Measurements from ENCODE around the gene C5orf47. TPM values are rescaled to one million over a fixed set of nuclear protein-coding genes. Genes with fewer than 3 reads are reported as not detected.

C5orf47 gene
- total RNA-seq, 1 donor from 2014 or later: 0.69 TPM

GRCh38 chr5:174045470-174046025 lies 56.6 kb downstream of the C5orf47 start, which contains the start of gene NSG2:
TSS of gene NSG2 (plus strand) at chr5:174045706. CDS start at chr5:174046756, 1,050 bp downstream.
- no peak within 1 kb of the TSS for H3K4me3 ChIP-seq

GRCh38 chr5:174046558-174046957 lies 57.6 kb downstream of the C5orf47 start:
- Histone ChIP-seq H3F3A (ENCODE audit: low read depth) (no peaks in the 10 kb centered on the region), H3K4me1 (no peaks in the 10 kb centered on the region), H3K4me2 (no peak overlapping the region), H3K9ac (no peak overlapping the region), H2AFZ (replicated peaks) (no peak overlapping the region), H3K27me3 (no peaks in the 10 kb centered on the region), H4K20me1 (ENCODE audit: low read depth) (no peaks in the 10 kb centered on the region), H3K27ac (no peak overlapping the region), H3K36me3 (no peaks in the 10 kb centered on the region), H3K9me3 (ENCODE audit: low read depth) (no peaks in the 10 kb centered on the region), H3K4me3 (no peak overlapping the region), H3K79me2 (ENCODE audit: low read depth) (no peaks in the 10 kb centered on the region)
- H3K9me3 Mint-ChIP-seq: no peaks in the 10 kb centered on the region
- no peak overlapping the region for H3K27ac Mint-ChIP-seq
- no peaks in the 10 kb centered on the region for H3K4me1 Mint-ChIP-seq
- DNase-seq (ENCODE audit: low spot score): no peak
- TF ChIP-seq EZH2phosphoT487 (IDR thresholded peaks at IDR 0.05) (no peak), EZH2 (IDR thresholded peaks at IDR 0.05) (no peak), CTCF (IDR thresholded peaks at IDR 0.05) (no peak)
- H3K4me3 Mint-ChIP-seq: no peak overlapping the region
- H3K36me3 Mint-ChIP-seq: no peaks in the 10 kb centered on the region
- H3K27me3 Mint-ChIP-seq (ENCODE audit: insufficient read depth, low read depth): peaks cover 8% of the 10 kb centered on the region

More at GRCh38 chr5:174045470-174046025, 56.6 kb downstream of the C5orf47 start, which contains the start of gene NSG2:
- Histone ChIP-seq H3K27ac (no peak within 1 kb of the TSS), H3K79me2 (ENCODE audit: low read depth) (no peaks in the 10 kb centered on the region), H4K20me1 (ENCODE audit: low read depth) (no peaks in the 10 kb centered on the region), H3K9ac (no peak within 1 kb of the TSS), H2AFZ (replicated peaks) (no peak within 1 kb of the TSS), H3K9me3 (ENCODE audit: low read depth) (no peaks in the 10 kb centered on the region), H3K36me3 (no peaks in the 10 kb centered on the region), H3K27me3 (no peaks in the 10 kb centered on the region), H3K4me2 (no peak within 1 kb of the TSS), H3F3A (ENCODE audit: low read depth) (no peaks in the 10 kb centered on the region), H3K4me1 (no peaks in the 10 kb centered on the region)
- no peaks in the 10 kb centered on the region for H3K4me1 Mint-ChIP-seq
- peak within 1 kb of the TSS; percentile 65 for H3K27ac Mint-ChIP-seq
- H3K36me3 Mint-ChIP-seq: no peaks in the 10 kb centered on the region
- DNase-seq (ENCODE audit: low spot score): peak; percentile 98
- no peak for TF ChIP-seq EZH2 (IDR thresholded peaks at IDR 0.05)
- TF ChIP-seq CTCF (IDR thresholded peaks at IDR 0.05): peak; percentile 89
- peaks cover 8% of the 10 kb centered on the region for H3K27me3 Mint-ChIP-seq (ENCODE audit: insufficient read depth, low read depth)
- peak within 1 kb of the TSS; percentile 68 for H3K4me3 Mint-ChIP-seq
- no peaks in the 10 kb centered on the region for H3K9me3 Mint-ChIP-seq

GRCh38 chr5:174047472-174048099 lies 58.6 kb downstream of the C5orf47 start:
- H3K27ac Mint-ChIP-seq: no peak overlapping the region
- no peaks in the 10 kb centered on the region for H3K79me2 ChIP-seq (ENCODE audit: low read depth)
- H3K36me3 ChIP-seq: no peaks in the 10 kb centered on the region
- no peak overlapping the region for H3K9ac ChIP-seq
- H3K9me3 ChIP-seq (ENCODE audit: low read depth): no peaks in the 10 kb centered on the region
- H3K9me3 Mint-ChIP-seq: no peaks in the 10 kb centered on the region
- H3K4me1 ChIP-seq: no peaks in the 10 kb centered on the region
- no peaks in the 10 kb centered on the region for H3K36me3 Mint-ChIP-seq
- no peaks in the 10 kb centered on the region for H4K20me1 ChIP-seq (ENCODE audit: low read depth)
- no peak for TF ChIP-seq CTCF (IDR thresholded peaks at IDR 0.05)
- no peak for TF ChIP-seq EZH2 (IDR thresholded peaks at IDR 0.05)
- TF ChIP-seq EZH2phosphoT487 (IDR thresholded peaks at IDR 0.05): no peak
- no peak overlapping the region for H3K4me3 Mint-ChIP-seq
- no peaks in the 10 kb centered on the region for H3K4me1 Mint-ChIP-seq
- H2AFZ ChIP-seq (replicated peaks): no peak overlapping the region
- H3K4me2 ChIP-seq: no peak overlapping the region
- H3K27me3 Mint-ChIP-seq (ENCODE audit: insufficient read depth, low read depth): peaks cover 11% of the 10 kb centered on the region
- H3K4me3 ChIP-seq: no peak overlapping the region
- no peaks in the 10 kb centered on the region for H3K27me3 ChIP-seq
- no peak overlapping the region for H3K27ac ChIP-seq
- no peaks in the 10 kb centered on the region for H3F3A ChIP-seq (ENCODE audit: low read depth)
- DNase-seq (ENCODE audit: low spot score): no peak
